Activated CD4-positive, alpha-beta memory T cell treated with anti-CD3 and anti-CD28 coated beads for 36 hours (primary cell): ENCODE results near the gene CACNA1D. TPM values are rescaled to one million over a fixed set of nuclear protein-coding genes. Genes with fewer than 3 reads are reported as not detected.

Experiments
- CTCF ChIA-PET: fragments of 350-600 bp; sonication (Branson Sonifier 250); formaldehyde crosslinking; loops from one replicate; lab custom pipeline; 2021; ENCODE audit warnings: antibody characterized with exemption, inconsistent platforms; lab: Charles Lee
- POLR2A ChIA-PET: fragments of 350-600 bp; sonication (Branson Sonifier 250); formaldehyde crosslinking; loops from one replicate; lab custom pipeline; 2021; ENCODE audit warnings: antibody characterized with exemption; lab: Charles Lee
- DNase-seq: peaks from one replicate; pipeline ENCODE4 v3.0.0-alpha.2; 2020
- H3K27ac Mint-ChIP-seq: one replicate; pipeline ENCODE4 v1.8.0; 2021; ENCODE audit warnings: mixed read lengths
- H3K27me3 Mint-ChIP-seq: one replicate; pipeline ENCODE4 v1.8.0; 2021; ENCODE audit warnings: mixed read lengths
- H3K36me3 Mint-ChIP-seq: one replicate; pipeline ENCODE4 v1.8.0; 2021; ENCODE audit warnings: mixed read lengths
- H3K4me1 Mint-ChIP-seq: one replicate; pipeline ENCODE4 v1.8.0; 2021; ENCODE audit warnings: low read depth, mixed read lengths
- H3K4me3 Mint-ChIP-seq: one replicate; pipeline ENCODE4 v1.8.0; 2021; ENCODE audit warnings: mild to moderate bottlenecking, mixed read lengths
- H3K9me3 Mint-ChIP-seq: one replicate; pipeline ENCODE4 v1.8.0; 2021; ENCODE audit warnings: mixed read lengths
- intact Hi-C: fragments of 100-400 bp; cut with micrococcal nuclease; formaldehyde crosslinking; loops from one replicate; pipeline ENCODE4 v1.15.1; 2023
- total RNA-seq, 2 experiments: library from RNA; stranded (reverse); gene quantifications; one replicate each; pipeline ENCODE4 v1.2.3, GENCODE V29; 2021

The CACNA1D gene
- total RNA-seq, 2 experiments from 2014 or later = 0.24 to 0.53 TPM

DNA sequence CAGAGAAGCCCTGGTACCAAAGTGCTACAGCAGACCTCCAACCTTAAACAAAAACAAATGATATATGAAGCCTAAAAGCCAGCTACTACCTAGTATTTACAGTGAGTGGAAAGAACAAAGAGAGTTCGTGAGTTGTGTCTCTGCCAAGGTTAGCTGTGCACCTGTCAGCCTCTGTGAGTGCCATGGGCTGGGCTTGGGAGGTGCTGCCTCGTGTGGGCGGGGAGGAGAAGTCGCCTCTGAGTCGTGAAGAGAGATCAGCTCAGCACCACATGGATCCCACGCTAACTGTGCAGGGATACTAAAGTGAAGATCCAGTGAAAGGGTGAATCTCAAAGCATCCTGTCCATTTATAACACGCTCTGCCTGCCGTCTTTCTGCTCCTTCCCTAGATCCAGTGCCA lies 249.9 kb downstream of the CACNA1D start:
- H3K4me1 Mint-ChIP-seq = peaks cover 9% of the 10 kb centered on the region
- H3K4me3 Mint-ChIP-seq = no peak overlapping the region

DNA sequence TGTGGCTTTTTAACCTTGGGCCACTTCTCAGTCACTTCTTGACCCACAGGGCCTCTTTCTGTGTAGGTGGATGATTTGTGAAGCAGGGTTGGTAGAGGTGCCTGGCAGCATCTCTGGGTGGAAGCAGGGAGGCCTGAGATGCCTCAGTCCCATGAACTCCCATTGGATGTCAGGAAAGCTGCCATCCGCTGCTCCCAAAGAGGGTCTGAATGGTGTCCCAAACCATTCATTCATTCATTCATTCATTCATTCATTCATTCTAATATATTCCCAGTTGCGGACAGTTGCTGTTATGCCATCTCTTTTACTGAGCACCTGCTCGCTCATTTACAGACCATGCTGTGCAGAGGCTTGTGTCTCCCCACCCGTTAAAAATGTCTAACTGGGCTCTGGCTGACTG lies 253.1 kb downstream of the CACNA1D start:
- Mint-ChIP-seq H3K36me3 (no peaks in the 10 kb centered on the region), H3K9me3 (no peaks in the 10 kb centered on the region), H3K27ac (no peak overlapping the region), H3K4me3 (no peak overlapping the region), H3K27me3 (peaks cover 6% of the 10 kb centered on the region), H3K4me1 (peaks cover 17% of the 10 kb centered on the region)
- intact Hi-C loops = no loop called here
- no peak for DNase-seq
- ChIA-PET POLR2A (interaction anchor here (0.6 kb wide), 1 partner anchor 1658 kb away, joined by 3 read pairs; no protein-coding TSS in a partner anchor), CTCF (no interaction called here)

More for the DNA sequence above, 249.9 kb downstream of the CACNA1D start:
- H3K36me3 Mint-ChIP-seq = no peaks in the 10 kb centered on the region
- ChIA-PET CTCF (no interaction called here), POLR2A (no interaction called here)
- H3K27me3 Mint-ChIP-seq = peaks cover 2% of the 10 kb centered on the region
- H3K9me3 Mint-ChIP-seq = no peaks in the 10 kb centered on the region
- H3K27ac Mint-ChIP-seq = no peak overlapping the region
- DNase-seq = no peak
- intact Hi-C loops = no loop called here

DNA sequence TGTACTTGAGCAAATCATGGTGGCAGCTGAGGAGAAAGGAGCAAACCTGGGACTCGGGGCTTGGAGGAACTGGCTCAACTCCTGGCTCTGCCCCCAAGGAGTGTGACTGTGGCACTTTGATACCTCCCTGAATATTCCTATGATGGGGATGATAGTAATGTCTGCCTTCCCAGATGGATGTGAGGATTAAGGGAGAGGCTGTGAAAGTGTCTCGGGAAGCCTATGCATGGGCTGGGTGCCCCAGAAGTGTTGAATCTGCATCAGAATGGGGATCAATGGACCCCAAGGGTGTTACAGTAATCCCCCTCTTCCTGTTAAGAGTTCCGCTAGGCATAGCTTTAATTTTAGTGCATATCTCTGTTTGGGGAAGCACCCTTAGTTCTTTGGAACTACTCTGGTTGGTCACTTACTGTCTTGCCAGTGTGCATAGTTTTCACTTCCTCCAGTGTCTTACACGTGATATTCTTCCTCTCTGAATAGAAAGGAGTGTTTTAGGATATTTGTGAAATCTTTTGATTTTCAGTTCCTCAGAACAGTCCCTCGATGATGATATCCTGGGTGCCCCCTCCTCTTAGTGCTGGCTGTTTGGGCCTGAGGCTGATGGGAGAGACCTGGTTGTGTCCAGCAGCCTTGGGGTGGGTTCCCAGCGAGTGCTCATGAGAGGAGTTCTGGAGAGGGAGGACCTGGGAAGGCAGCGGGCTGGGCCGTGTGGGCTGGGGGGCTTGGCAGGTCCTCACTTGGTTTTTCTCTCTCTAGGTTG lies 254.3 kb downstream of the CACNA1D start:
- Mint-ChIP-seq H3K4me3 (no peak overlapping the region), H3K27me3 (peaks cover 6% of the 10 kb centered on the region), H3K36me3 (no peaks in the 10 kb centered on the region), H3K27ac (peak overlapping the region; percentile 65), H3K9me3 (no peaks in the 10 kb centered on the region), H3K4me1 (peaks cover 26% of the 10 kb centered on the region)
- ChIA-PET CTCF (no interaction called here), POLR2A (no interaction called here)
- no peak for DNase-seq
- intact Hi-C loops = no loop called here

DNA sequence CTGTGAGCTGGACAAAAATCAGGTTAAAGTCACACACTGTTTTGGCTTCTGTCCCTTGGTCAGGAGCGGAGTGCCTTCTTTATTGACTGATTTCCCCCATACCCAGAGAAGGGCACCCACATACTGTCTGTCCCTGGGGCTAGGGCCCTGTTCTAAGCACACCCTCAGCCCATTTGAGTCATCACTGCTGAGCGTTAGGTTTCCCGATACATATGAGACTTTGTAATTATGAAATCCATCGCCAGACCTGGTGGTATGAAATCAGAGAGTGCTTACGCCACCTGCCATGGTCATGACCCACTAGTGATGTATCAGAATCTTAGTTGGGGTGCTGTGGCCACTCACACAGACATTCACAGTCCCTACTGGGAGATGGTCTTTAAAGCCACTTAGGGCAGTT lies 255.0 kb downstream of the CACNA1D start:
- Mint-ChIP-seq H3K4me1 (peaks cover 33% of the 10 kb centered on the region), H3K36me3 (no peaks in the 10 kb centered on the region), H3K4me3 (no peak overlapping the region), H3K27ac (no peak overlapping the region), H3K27me3 (peaks cover 7% of the 10 kb centered on the region), H3K9me3 (no peaks in the 10 kb centered on the region)
- CTCF ChIA-PET = no interaction called here
- intact Hi-C loops = no loop called here
- peak; percentile 15 for DNase-seq
- POLR2A ChIA-PET = no interaction called here

DNA sequence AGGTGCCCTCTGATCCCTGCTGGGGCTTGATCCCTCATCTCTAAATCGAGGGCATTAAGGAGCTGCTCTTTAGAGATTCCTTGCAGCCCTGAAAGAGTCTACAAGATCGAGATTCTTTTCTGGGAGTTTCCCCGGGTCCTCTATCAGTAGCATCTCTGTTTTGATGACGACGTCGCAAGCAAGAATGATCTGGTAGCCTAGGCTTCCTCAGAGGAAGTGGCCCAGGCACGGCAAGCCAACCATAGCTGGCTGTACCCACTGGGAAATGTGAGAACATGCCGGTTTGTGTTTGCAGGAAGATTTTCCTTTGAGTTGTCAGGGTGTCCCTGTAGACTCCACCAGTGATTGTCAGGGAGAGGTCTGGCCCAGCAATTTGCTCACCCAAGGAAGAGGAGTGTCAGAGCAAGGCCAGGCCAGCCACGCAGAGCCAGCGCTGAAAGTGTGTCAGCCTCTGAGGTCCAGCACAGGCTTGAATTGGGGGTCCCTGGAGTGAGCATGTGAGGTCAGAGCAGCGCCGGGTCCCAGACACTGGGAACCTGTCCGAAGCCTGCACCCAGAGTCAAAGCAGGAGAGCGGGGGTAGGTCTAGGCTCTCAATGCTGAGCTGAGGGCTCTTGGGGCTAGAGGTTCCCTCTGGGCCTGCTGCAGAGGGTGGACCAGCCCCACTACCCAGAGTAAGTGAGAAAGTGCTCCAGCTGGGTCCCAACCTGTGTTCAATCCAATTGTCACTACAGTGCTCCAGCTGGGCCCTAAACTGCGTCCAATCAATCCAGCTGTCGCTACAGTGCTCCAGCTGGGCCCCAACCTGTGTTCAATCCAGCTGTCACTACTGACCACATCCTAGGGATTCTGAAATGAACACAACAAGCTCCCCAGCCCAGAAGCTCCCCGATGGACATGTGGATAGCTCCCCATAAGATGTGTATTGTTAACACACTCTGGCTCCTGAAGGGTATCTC lies 256.1 kb downstream of the CACNA1D start:
- intact Hi-C loops = loop anchor here (5.0 kb wide), 1 partner anchor 142 kb away; the partner anchor contains the start of gene SELENOK
- Mint-ChIP-seq H3K27me3 (peaks cover 8% of the 10 kb centered on the region), H3K4me1 (peaks cover 36% of the 10 kb centered on the region), H3K27ac (peak overlapping the region; percentile 36), H3K9me3 (no peaks in the 10 kb centered on the region), H3K36me3 (no peaks in the 10 kb centered on the region), H3K4me3 (no peak overlapping the region)
- ChIA-PET CTCF (no interaction called here), POLR2A (interaction anchor here (0.8 kb wide), 1 partner anchor 17 kb away, joined by 3 read pairs; no protein-coding TSS in a partner anchor)
- DNase-seq = peak; percentile 32

DNA sequence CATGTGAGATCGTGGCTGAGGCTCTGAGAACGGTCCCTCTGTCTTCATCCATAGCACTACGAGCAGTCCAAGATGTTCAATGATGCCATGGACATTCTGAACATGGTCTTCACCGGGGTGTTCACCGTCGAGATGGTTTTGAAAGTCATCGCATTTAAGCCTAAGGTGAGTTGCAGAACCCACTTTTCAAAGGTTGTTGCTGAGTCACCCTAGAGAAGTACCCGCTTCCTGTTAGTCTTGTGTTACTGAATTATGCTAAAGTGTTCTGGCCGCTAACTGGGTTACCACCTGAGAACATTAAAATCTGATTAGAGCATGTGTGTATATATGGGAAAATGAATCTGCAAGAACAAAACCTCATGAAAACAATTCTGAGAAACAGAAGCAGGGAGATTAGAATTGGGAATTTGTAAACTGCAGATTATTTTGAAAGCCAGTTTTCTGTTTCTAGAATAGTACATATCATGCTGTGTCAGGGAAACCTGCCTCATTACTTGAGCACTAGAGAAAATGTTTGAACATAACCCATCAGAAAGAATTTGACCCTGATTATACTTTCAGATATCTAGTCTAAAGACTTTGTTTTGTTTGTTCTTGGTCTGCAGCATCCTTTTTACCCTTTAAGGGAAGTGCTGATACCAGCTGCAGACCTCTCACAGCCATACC lies 259.2 kb downstream of the CACNA1D start:
- H3K9me3 Mint-ChIP-seq = no peaks in the 10 kb centered on the region
- peak overlapping the region; percentile 66 for H3K27ac Mint-ChIP-seq
- ChIA-PET CTCF (no interaction called here), POLR2A (no interaction called here)
- DNase-seq = peak; percentile 24
- peaks cover 8% of the 10 kb centered on the region for H3K27me3 Mint-ChIP-seq
- no peak overlapping the region for H3K4me3 Mint-ChIP-seq
- peaks cover 34% of the 10 kb centered on the region for H3K4me1 Mint-ChIP-seq
- intact Hi-C loops = loop anchor here (5.0 kb wide), 1 partner anchor 139 kb away; the partner anchor contains the start of gene SELENOK
- H3K36me3 Mint-ChIP-seq = no peaks in the 10 kb centered on the region

DNA sequence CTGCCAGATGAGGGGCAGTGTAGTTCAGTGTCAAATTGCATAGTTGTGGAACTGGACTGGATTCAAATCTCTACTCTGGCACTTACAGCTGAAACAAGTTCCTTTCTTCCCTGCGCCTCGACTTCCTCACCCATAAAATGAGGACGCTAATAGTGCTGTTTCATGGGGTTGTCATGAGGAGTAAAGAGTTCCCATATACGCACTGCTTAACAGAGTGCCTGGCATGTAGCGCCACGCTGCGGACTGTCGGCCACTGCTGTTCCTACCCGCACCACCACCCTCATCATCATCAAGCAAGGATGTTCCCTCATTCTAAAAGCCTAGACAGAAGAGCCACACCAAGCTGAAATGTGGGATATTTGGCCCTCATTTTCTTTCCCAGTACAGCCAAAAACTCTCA lies 259.9 kb downstream of the CACNA1D start:
- H3K4me3 Mint-ChIP-seq = no peak overlapping the region
- no peak for DNase-seq
- ChIA-PET POLR2A (no interaction called here), CTCF (no interaction called here)
- H3K36me3 Mint-ChIP-seq = no peaks in the 10 kb centered on the region
- H3K4me1 Mint-ChIP-seq = peaks cover 27% of the 10 kb centered on the region
- peaks cover 5% of the 10 kb centered on the region for H3K27me3 Mint-ChIP-seq
- intact Hi-C loops = loop anchor here (5.0 kb wide), 1 partner anchor 138 kb away; the partner anchor contains the start of gene SELENOK
- H3K27ac Mint-ChIP-seq = no peak overlapping the region
- H3K9me3 Mint-ChIP-seq = no peaks in the 10 kb centered on the region

DNA sequence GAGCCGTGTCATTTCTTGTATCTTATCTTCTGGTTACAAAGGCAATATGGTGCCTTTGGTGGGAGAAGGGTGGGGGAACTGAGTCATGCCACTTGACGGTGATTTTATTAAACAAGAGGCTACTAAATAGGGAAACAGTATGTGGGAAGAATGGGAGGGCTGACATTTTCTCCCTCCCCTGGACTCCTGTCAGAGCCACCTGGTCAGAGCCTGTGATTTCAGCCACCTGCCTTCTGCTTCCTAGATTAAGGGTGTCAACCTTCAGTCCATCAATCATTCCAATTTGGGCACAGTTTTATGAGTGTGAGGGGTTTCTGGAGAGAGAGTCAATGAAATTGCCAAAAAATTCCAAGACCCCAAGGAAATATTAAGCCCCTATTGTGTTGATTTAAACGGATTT lies 264.4 kb downstream of the CACNA1D start:
- H3K27me3 Mint-ChIP-seq = peaks cover 2% of the 10 kb centered on the region
- H3K27ac Mint-ChIP-seq = no peak overlapping the region
- no peak for DNase-seq
- H3K36me3 Mint-ChIP-seq = no peaks in the 10 kb centered on the region
- no peak overlapping the region for H3K4me3 Mint-ChIP-seq
- POLR2A ChIA-PET = no interaction called here
- CTCF ChIA-PET = no interaction called here
- intact Hi-C loops = no loop called here
- H3K4me1 Mint-ChIP-seq = peaks cover 8% of the 10 kb centered on the region
- no peaks in the 10 kb centered on the region for H3K9me3 Mint-ChIP-seq

DNA sequence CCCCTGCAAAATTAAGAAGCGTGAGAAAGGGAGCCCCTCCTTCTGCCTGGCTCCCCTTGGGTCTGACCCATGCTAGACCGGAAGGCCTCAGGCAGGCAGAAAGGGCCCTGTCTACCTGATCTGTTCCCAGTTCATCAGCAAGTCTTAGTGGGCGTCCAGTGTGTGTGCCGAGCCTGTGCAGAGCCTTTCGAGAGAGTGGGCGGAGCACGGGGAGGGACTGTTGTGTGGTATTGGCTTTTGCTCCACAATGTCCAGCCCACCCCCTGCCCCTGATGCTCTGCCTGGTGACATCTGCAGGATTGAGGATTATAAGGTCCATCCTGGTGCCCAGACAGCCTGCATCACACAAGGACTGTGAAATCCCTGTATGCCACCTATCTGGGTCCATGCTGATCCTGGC lies 268.9 kb downstream of the CACNA1D start:
- ChIA-PET POLR2A (no interaction called here), CTCF (no interaction called here)
- H3K4me1 Mint-ChIP-seq = no peaks in the 10 kb centered on the region
- no peaks in the 10 kb centered on the region for H3K36me3 Mint-ChIP-seq
- no peak overlapping the region for H3K4me3 Mint-ChIP-seq
- H3K27me3 Mint-ChIP-seq = no peaks in the 10 kb centered on the region
- H3K9me3 Mint-ChIP-seq = no peaks in the 10 kb centered on the region
- no peak overlapping the region for H3K27ac Mint-ChIP-seq
- no peak for DNase-seq
- intact Hi-C loops = no loop called here

DNA sequence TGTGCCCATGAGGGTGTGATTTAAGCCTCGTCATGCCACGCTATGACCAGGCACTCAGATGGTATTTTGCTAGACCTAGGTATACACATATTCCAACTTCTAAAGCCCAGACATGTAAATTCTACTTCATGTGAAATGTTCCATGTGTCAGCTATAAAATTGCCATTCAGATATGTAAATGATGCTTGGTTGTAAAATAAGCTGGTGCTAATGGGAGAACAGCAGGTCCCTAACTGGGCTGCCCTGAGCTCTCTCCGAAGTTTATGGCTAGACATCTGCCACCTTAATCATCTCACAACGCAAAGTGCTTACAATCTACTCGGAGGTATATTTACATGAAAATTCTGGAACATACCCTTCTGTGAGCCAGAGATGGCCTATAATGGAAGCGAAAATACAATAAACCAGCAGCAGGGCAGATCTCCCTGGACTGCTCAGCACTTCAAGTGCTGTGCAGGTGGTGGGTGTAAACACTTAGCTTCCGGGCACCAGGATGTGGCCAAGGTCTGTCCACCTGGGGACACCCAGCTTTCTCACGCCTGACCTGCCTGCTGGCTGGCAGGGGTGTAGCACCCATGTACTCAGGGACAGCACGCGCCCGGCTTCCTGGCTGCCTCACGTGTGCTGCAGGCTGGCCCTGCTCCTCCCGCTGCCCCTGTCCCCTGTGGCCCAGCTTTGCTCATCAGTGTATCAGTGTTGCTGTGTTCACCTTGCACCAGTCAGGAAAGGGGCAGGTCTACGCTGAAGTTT lies 269.8 kb downstream of the CACNA1D start:
- no peak for DNase-seq
- CTCF ChIA-PET = no interaction called here
- intact Hi-C loops = no loop called here
- Mint-ChIP-seq H3K36me3 (no peaks in the 10 kb centered on the region), H3K9me3 (no peaks in the 10 kb centered on the region), H3K27me3 (no peaks in the 10 kb centered on the region), H3K27ac (no peak overlapping the region), H3K4me3 (no peak overlapping the region), H3K4me1 (no peaks in the 10 kb centered on the region)
- POLR2A ChIA-PET = no interaction called here

DNA sequence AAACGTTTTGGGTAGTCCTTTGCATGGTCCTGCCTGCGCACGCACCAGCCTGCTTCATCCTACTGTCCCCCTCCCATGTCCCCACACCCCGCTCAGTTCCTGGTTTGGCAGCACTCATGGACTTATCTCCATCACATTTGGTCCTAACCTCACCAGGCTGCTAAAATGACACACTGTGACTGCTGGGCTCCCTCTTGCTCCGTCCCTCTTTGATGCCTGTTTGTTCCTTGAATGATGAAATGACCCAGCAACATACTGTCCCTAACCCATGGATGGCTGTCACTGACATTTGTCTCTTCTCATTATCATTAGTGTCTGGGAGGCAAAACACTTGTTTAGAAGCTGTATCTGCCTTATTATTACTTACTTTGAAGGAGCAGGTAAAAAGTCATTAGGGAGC lies 271.3 kb downstream of the CACNA1D start:
- Mint-ChIP-seq H3K4me1 (no peaks in the 10 kb centered on the region), H3K27ac (no peak overlapping the region), H3K9me3 (no peaks in the 10 kb centered on the region), H3K36me3 (no peaks in the 10 kb centered on the region), H3K27me3 (peaks cover 8% of the 10 kb centered on the region), H3K4me3 (no peak overlapping the region)
- no peak for DNase-seq
- intact Hi-C loops = no loop called here
- CTCF ChIA-PET = no interaction called here
- POLR2A ChIA-PET = no interaction called here
